Measurements from ENCODE around the gene ZBTB3.

ZBTB3 gene

DNA sequence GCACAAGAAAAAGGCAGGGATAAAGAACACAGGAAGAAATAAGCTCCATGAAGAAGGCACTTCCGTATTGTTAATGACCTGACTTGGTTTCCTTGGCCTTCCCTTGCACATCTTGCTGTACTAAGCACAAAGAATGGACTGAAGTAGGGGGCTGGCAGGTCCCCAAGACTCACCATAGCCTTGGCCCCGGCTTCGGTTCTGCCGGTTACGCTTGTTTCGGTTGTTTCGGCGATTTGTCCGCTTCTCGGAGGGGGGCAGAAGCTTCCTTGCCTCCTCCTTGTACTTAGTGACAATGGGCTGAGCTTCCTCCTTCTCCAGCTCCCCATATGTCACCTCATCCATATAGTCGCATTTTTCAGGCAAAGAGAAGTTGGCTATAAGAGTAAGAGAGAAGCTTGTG lies 37.1 kb downstream of the ZBTB3 start:
- in situ Hi-C loops (cut with MboI; ENCODE audit: low sequenced_read_pairs): no loop called here

DNA sequence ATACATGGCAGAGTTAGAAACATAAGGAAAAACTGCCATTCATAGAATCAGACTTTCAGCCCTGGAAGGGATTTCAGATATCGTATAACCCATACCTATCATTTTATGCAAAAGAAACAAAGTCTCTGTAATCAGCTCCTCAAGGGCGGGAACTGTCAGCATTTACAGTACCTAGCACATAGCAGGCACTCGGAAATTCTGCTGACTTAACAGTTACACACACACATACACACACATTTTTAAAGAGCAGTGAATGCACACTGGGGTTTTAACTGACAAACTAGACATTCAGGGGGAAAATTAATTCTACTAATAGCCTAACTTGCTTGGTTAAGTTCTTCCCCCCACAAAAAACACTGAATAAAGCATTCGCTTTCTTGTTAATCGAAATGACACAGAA lies 37.8 kb downstream of the ZBTB3 start:
- in situ Hi-C loops (cut with MboI; ENCODE audit: low sequenced_read_pairs): no loop called here

DNA sequence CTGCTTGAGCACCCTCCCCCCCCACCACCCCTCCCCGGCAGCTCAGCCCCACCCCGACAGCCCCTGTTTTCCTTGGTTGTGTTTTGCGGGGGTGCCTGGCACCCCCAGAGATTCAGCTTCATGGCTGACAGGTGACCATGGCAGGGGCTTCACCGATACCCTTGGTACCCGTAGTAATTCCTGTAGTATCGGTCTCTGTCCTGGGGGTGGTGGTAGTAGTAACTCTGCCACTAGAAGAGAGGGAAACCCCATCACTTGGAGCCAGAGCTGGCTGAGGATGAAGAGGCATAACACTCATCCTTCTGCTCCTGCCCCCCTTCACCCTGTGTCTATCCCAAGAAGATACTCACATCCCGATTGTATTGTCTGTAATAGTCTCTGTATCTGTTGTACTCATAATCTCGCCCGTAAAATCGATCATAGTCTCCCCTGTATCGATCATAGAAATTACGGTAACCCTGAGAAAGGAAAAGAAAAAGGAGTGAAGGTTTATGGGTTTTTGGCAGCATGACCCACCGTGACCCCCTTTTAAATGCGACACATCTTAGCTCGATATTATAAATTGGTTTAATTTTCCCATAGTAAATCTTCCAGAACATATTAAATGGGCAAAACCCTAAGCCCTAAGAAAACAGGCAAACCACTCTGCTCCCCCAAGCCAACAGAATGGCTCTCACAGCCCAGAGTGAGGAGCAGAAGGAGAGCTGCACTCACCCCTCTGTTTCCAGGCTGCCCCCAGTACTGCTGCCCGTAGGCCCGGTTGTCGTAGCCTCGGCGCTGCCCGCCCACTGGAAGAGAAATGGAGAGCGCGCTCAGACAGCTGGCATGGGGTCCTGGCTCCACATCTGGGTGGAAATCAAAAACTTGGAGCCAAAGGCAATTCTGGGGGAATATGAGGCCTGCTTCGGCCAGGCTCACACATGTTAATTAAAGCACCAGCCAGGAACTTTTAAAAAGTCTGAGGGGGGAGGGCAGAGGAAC lies 38.5 kb downstream of the ZBTB3 start:
- in situ Hi-C loops (cut with MboI; ENCODE audit: low sequenced_read_pairs): no loop called here

DNA sequence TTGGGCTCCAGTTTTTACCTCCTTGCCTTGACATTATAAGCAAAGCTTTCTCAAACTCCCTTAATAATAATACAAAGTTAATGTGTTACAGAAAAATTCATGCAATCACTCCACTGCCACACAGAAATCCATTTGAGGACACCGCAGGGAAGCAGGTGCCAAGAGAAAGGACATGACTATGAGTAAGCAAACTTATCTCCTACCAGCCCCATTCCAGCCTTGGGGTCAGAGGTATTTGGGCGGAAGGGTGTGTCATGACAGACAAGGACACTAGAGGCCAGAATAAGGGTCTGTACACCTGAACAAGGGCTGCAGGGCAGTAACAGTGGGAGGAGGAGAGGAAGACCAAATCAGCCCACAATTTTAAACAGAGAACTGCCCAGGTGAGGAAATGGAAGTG lies 40.6 kb downstream of the ZBTB3 start:
- in situ Hi-C loops (cut with MboI; ENCODE audit: low sequenced_read_pairs): no loop called here

DNA sequence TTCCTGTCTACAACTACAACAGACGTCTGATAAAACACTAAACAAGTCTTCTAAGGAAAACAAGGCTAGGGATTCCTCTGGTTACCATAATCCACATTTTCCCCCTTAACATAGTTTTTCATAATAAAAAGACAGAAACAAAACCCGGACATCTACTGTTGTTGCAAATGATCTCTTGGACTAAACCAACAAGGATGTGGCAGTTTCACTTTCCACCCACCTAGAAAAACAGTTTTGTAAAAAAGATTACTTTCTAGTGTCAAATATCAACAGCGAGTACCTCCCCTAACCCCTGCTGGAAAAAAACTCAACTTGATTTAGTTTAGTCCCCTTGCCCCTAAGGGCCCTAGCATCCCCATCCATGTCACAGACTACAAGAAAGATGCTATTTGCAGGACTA lies 41.1 kb downstream of the ZBTB3 start:
- in situ Hi-C loops (cut with MboI; ENCODE audit: low sequenced_read_pairs): no loop called here

DNA sequence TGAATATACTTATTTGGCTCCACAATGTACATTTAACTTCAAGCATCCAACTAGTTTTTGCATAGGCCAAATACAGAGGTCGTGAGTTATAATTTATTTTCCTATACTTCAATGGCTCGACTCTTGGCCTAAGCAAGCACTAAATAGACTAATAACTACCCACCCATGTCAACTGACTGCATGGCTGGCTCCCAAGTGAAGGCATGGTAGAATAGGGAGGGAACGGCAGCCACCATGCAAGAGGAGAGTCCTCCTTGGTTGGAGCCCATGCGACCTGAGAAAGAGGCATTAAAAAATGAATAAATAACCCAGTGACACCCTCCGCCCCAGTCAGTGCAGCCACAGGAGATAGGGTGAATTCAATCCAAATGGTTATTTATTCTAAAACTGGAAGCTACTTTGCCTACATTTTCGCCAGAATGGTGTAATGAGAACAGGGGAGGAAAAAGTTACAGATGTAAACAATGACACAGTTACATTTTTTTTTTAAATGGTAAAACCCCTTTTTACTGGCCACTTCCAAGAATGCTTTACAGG lies 41.6 kb downstream of the ZBTB3 start:
- in situ Hi-C loops (cut with MboI; ENCODE audit: low sequenced_read_pairs): no loop called here

DNA sequence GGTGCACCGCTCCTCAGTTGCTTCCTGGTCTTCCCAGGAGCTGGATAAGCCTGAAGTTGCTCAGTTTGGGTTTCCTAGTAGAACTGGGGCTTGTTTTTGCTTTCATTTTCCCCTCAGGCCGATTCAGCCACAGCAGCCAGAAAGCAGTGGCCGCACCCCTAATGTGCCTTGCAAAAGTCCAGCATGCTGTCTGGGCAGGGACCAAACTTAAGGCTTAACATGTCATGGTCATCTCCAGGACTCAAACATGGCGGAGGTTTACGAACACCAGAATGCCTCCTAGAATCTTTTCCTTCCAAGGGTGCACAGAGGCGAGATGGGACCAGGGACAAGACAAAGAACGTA lies 44.0 kb downstream of the ZBTB3 start:
- in situ Hi-C loops (cut with MboI; ENCODE audit: low sequenced_read_pairs): no loop called here

DNA sequence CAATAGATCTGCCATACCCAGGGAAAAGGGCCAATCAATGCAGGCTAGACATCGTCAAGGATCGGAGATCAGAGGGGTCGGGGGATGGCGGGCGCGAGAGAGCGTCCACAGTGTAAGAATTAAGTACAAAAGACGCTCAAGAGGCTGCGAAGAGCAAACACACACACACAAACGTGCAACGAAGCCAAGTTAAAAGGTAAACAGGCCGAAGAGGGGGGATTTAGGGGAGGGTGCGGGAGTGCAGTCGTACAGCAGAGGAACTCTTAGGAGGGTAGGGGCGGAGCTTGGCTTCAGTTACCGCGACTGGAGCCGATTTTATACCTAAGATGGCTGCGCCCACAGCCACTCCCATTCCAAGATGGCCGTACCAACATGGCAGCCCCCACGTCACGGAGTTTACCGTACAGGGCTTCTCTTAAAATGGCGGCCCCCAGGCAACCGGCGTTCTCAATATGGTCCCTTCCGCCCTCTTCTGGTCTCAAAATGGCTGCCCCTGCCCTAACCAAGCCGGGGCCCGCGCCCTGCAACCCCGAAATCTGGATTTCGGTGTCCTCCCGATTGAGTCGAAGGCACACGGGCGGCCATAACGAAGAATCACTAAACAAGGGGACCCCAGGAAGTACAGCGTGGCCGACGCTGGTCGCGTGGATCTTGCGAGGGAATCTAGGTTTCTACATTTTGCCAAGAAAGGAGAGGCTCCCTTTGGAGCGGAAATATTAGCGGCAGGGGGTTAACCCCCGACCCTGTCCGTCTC lies 44.5 kb downstream of the ZBTB3 start:
- in situ Hi-C loops (cut with MboI; ENCODE audit: low sequenced_read_pairs): loop anchor here (10.0 kb wide), 1 partner anchor 115 kb away; the partner anchor contains the start of gene TUT1

DNA sequence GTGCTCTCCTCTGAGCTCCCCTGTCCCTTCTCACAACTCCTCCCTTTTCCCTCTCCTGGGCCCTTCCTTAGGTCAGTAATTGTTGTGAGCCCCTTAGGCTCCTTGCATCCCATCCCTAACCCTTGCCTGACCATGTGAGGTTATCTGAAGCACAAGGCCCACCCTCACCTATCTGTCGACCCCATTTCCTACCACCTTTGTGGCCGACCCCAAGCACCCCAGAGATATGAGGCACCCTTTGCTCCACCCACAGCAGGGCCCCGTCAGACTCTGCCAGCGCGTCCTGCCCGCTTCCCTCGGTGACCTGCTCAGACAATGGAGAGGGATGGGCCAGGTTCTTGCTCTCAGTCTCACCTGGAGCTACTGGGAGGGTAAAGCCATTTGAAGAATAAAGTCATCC lies 45.2 kb downstream of the ZBTB3 start:
- in situ Hi-C loops (cut with MboI; ENCODE audit: low sequenced_read_pairs): loop anchor here (10.0 kb wide), 1 partner anchor 114 kb away; the partner anchor contains the start of gene TUT1

DNA sequence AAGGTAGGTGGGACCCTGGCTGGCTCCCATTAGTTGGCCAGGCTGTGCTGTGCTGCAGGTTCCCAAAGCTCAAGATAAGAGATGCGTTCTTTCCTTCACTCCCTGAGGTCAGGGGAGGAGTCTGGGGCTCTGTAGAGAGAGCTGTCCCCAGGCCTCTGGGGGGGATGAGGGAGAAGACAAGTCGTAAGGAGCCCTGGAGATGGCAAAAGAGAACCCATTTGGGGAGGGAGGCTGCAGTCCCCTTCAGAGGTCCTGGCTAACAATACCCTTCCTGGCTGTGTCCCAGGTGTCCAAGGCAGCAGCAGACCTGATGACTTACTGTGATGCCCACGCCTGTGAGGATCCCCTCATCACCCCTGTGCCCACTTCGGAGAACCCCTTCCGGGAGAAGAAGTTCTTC lies 45.6 kb downstream of the ZBTB3 start:
- in situ Hi-C loops (cut with MboI; ENCODE audit: low sequenced_read_pairs): loop anchor here (10.0 kb wide), 1 partner anchor 114 kb away; the partner anchor contains the start of gene TUT1

DNA sequence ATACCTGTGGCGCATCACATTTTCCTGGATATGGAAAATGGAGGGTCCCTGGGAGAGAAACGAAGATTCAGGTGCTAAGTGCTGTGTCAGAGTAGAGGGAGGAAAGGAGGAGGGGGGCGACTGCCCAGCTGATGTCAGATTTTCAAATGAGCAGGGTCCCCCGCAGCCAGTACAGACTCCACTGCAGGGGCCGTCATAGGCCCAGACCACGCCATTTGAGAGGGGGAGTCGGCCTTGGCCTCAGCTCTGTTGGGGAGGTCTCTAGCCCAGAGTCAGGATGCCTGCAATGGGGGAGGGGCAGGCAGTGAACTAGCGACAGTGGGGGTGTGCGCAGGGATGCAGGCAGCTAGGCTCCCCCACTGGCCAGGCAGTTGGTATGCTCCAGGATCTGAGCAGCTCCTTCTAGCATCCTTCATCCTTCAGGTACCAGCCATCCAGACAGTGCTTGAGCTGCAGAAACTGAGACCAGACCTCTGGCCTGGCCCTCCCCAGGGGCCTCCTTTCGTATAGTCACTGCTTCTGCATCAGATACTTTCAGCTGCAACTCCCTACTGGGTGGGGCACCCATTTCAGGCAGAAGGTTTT lies 46.6 kb downstream of the ZBTB3 start, which contains the start of the genes BSCL2 and GNG3:
BSCL2 (minus strand) TSS at position 148 of the 585 bp plus-strand sequence. CDS start 229 bp downstream, outside the sequence.
GNG3 (plus strand) TSS at position 400 of the 585 bp plus-strand sequence. CDS start 620 bp downstream, outside the sequence.
- in situ Hi-C loops (cut with MboI; ENCODE audit: low sequenced_read_pairs): loop anchor here (10.0 kb wide), 1 partner anchor 113 kb away; the partner anchor contains the start of gene TUT1

DNA sequence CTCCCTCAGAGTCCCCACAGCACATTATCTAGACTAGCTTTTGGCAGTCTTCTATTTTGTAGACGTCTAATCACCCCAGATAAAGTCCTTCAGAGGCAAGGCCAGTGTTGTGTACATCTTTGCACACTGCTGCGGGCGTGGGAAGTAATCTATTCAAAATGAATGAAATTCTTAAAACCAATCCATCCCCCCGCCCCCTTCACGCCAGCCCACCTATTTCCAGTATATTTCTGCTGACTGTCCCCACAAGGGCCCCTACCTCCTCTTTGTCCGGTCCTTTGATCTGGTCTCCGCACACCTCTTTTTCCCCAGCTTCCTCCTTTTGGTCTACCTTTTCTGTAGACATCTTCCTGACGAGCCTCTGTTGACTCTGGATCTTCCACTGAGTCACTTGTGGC lies 47.1 kb downstream of the ZBTB3 start:
- in situ Hi-C loops (cut with MboI; ENCODE audit: low sequenced_read_pairs): loop anchor here (10.0 kb wide), 1 partner anchor 112 kb away; the partner anchor contains the start of gene TUT1

DNA sequence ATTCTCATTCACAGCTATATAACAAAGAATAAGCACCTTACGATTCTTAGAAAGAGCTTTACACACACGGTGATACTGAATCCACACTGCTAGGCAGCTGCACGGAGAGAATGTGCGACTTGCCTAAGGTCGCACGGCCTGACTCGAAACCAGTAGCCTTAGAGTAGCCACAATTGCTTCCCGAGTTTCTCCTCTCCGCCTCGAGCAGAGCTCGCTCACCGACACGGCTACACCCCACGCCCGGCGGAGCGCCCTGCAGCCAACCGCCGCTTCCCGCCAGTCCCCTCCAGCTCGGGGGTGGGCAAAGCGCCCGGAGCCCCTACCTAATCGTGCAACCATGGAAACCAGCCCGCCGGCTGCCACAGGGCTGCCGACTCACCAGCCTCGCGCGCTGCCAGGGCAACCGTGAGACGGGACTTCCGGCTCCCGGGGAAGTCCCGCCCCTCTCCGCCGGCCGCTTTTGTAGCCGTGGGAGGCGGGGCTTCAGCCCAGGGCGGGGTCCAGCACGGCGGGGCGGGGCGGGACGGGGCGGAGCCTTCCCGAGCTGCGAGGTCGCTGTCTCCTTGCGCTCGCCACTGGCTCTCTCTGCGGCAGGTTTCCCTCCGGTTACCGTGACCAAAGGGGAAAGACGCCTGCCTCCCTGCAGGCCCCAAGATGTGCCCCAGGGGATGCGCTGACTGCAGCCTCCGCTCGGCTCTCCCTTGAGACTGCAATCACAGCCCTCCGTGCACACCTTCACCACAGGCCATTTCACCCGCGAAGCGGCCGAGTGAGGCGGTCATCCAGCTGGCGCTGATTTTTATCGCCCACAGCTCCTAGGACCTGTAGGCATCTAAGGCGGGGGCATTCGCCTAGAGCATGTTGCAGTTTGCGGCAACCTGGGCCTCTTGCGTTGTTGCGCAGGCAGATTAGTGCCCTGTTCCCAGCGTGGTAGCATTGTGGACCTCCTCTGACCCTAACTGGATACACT lies 47.8 kb downstream of the ZBTB3 start:
- in situ Hi-C loops (cut with MboI; ENCODE audit: low sequenced_read_pairs): loop anchor here (10.0 kb wide), 1 partner anchor 111 kb away; the partner anchor contains the start of gene TUT1

DNA sequence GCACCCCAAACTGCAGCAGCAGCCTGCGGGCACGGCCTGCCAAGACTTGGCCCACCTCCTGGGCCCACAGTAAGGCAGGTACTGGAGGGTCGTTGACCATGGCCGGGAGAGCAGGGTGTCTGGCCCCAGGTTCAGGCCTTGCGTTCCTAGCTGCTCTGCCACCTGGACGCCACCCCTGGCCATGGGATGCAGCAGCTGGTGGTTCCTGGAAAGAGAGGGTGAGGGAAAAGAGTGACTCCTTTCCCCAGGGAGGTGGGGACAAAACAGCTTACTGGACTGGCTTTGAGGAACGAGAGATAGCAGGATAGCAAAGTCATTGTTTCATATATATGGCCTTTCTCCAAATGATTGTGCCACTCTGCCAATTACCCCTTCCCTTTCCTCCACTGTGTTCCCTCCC lies 48.5 kb downstream of the ZBTB3 start:
- in situ Hi-C loops (cut with MboI; ENCODE audit: low sequenced_read_pairs): loop anchor here (10.0 kb wide), 1 partner anchor 111 kb away; the partner anchor contains the start of gene TUT1

DNA sequence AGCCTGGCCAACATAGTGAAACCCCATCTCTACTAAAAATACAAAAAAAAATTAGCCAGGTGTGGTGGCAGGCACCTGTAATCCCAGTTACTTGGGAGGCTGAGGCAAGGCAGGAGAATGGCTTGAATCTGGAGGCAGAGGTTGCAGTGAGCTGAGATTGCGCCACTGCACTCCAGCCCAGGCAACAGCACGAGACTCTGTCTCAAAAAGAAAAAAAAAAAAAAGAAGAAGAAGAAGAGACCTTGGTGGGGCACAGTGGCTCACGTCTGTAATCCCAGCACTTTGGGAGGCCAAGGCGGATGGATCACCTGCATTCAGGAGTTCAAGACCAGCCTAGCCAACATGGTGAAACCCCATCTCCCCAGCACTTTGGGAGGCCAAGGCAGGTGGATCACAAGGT lies 50.0 kb downstream of the ZBTB3 start:
- in situ Hi-C loops (cut with MboI; ENCODE audit: low sequenced_read_pairs): loop anchor here (10.0 kb wide), 1 partner anchor 109 kb away; the partner anchor contains the start of gene TUT1

DNA sequence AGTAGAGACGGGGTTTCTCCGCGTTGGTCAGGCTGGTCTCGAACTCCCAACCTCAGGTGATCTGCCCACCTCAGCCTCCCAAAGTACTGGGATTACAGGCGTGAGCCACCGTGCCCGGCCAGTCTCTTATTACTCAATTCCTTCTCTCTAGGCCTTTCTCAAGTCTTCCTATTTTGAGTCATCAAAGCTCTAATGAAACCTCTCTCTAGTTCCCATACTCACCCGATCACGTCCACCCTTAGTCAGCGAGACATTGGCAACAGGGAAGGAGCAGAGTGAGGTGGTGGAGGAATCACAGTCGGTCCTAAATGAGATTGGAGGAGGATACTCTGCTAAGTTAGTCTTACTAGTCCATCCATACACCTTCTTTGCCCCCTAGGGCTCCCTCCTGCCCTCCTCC lies 51.7 kb downstream of the ZBTB3 start:
- in situ Hi-C loops (cut with MboI; ENCODE audit: low sequenced_read_pairs): loop anchor here (10.0 kb wide), 1 partner anchor 107 kb away; the partner anchor contains the start of gene TUT1

Measured in HL-60/S4 treated with retinoic acid at 250 ng/mL for 4 days and 3 days (cell line).